ENCODE data around the gene FHIT. TPM values are rescaled to one million over a fixed set of nuclear protein-coding genes. Genes with fewer than 3 reads are reported as not detected.

The FHIT gene
- total RNA-seq, 4 donors from 2014 or later, result 7.5 to 20.1 (median 13.5) TPM

DNA sequence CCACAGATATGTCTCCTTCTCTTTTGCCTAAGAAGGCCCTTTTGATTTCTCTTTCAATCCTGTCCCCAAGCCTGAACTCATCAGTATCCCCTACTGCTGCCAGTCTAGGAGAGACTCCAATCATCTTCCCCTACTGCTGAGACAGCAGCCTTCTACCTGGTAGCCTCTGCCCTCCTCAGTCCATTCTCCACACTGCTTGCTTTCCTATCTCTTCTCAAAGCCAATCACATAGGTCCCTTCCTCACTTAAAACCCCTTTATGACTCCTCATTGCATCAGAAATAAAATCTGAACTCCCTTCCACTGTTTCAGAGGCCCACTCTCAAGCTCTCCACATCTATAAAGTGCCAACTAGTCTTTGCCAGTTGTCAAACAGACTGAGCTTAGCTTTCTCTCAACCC lies 1119.6 kb downstream of the FHIT start:
- Histone ChIP-seq H3K27ac (no peak overlapping the region), H3K4me1 (no peaks in the 10 kb centered on the region), H3K4me3 (no peak overlapping the region), H3K27me3 (no peaks in the 10 kb centered on the region), H3K36me3 (no peaks in the 10 kb centered on the region), H3K9me3 (no peaks in the 10 kb centered on the region)
- no peak for TF ChIP-seq POLR2A (IDR thresholded peaks at IDR 0.05)
- TF ChIP-seq EP300 (IDR thresholded peaks at IDR 0.05; ENCODE audit: low read depth), result no peak
- TF ChIP-seq POLR2AphosphoS5 (IDR thresholded peaks at IDR 0.05), result no peak
- TF ChIP-seq, protein P1, sequence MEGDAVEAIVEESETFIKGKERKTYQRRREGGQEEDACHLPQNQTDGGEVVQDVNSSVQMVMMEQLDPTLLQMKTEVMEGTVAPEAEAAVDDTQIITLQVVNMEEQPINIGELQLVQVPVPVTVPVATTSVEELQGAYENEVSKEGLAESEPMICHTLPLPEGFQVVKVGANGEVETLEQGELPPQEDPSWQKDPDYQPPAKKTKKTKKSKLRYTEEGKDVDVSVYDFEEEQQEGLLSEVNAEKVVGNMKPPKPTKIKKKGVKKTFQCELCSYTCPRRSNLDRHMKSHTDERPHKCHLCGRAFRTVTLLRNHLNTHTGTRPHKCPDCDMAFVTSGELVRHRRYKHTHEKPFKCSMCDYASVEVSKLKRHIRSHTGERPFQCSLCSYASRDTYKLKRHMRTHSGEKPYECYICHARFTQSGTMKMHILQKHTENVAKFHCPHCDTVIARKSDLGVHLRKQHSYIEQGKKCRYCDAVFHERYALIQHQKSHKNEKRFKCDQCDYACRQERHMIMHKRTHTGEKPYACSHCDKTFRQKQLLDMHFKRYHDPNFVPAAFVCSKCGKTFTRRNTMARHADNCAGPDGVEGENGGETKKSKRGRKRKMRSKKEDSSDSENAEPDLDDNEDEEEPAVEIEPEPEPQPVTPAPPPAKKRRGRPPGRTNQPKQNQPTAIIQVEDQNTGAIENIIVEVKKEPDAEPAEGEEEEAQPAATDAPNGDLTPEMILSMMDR (IDR thresholded peaks at IDR 0.05), result no peak
- in situ Hi-C loops (cut with MboI; ENCODE audit: low pct_ligation_motif_present in 1 of 4, low pct_unique_long_range_greater_than_20kb in 1 of 4, low sequenced_read_pairs in 3 of 4) (no loop called here), intact Hi-C loops (cut with DNase I; ENCODE audit: low total_unique reads) (no loop called here)
- DNase-seq, result no peak

DNA sequence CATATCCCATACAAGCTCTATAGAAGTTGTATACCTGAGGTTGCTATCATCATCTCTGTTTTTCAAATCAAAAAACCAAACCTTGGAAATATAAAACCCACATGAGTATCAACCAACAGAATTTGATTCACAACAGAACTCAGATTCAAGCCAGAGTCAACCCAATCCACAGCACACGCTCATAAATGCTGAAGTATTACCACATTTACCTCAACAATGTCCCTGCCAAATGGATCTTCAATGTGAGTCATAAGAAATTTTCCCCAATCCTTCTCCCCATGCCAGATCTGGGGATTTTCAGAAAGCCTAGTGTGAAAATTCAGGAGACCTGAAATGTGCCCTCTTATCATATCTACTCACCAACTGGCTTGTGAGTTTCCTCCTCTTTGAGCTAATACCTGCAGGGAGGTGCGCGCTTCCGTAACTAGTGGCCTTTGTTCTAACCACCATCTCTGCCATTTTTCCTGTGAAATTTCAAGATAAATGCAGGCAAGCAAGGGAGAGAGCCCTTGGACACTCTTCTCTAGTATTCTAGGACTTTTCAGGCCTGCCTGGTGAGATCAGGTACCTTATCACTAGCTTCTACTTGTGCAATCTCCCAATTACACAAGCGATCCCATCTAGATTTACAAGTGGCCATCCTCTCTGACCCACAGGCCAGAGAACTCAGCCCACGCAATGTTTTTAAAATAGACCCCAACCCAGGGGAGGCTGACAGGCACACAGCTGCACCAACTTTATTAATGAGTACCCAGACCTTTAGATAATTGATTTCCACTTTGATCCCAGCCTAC lies 1124.5 kb downstream of the FHIT start:
- no peak for DNase-seq
- WGBS, 2 donors (ENCODE audit: low coverage in 1 of 2), result 80 to 91% methylated on average over 1 to 6 of the region's 6 CpGs
- in situ Hi-C loops (cut with MboI; ENCODE audit: low pct_ligation_motif_present in 1 of 4, low pct_unique_long_range_greater_than_20kb in 1 of 4, low sequenced_read_pairs in 3 of 4) (no loop called here), intact Hi-C loops (cut with DNase I; ENCODE audit: low total_unique reads) (no loop called here)
- Histone ChIP-seq H3K4me1 (no peaks in the 10 kb centered on the region), H3K36me3 (no peaks in the 10 kb centered on the region), H3K9me3 (no peaks in the 10 kb centered on the region), H3K4me3 (no peak overlapping the region), H3K27ac (no peak overlapping the region), H3K27me3 (no peaks in the 10 kb centered on the region)
- TF ChIP-seq POLR2AphosphoS5 (IDR thresholded peaks at IDR 0.05), result no peak
- no peak for TF ChIP-seq POLR2A (IDR thresholded peaks at IDR 0.05)
- TF ChIP-seq EP300 (IDR thresholded peaks at IDR 0.05; ENCODE audit: low read depth), result no peak
- TF ChIP-seq, protein P1 (IDR thresholded peaks at IDR 0.05), result no peak

- TF ChIP-seq POLR2A (IDR thresholded peaks at IDR 0.05) (no peak), POLR2AphosphoS5 (IDR thresholded peaks at IDR 0.05) (no peak), EP300 (IDR thresholded peaks at IDR 0.05; ENCODE audit: low read depth) (no peak)
- TF ChIP-seq, protein P1 (IDR thresholded peaks at IDR 0.05), result no peak
- in situ Hi-C loops (cut with MboI; ENCODE audit: low pct_ligation_motif_present in 1 of 4, low pct_unique_long_range_greater_than_20kb in 1 of 4, low sequenced_read_pairs in 3 of 4), result no loop called here
- H3K36me3 ChIP-seq, result no peaks in the 10 kb centered on the region
Observed at GRCh38 chr3:60125686-60126085, 1125.6 kb downstream of the FHIT start.

DNA sequence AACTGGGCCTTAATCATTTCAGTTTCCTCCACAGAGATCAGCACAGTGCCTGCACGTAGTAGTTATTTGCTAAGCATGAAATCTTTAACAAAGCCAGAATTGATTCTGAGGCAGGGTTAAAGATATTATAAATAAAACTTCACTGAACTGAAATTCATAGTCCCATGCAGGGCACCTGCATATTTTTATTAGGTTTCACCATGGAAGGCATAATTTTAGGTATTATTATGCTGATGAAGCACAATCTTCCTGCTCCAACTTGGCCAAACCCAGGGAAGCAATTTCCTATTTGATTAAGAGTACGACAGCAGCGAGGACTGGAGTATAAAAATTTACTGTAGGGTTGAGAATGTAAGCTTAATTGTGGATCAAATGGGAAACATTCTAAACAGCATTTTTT lies 1131.0 kb downstream of the FHIT start:
- no peaks in the 10 kb centered on the region for H3K36me3 ChIP-seq
- H3K27ac ChIP-seq, result no peak overlapping the region
- H3K4me3 ChIP-seq, result no peak overlapping the region
- no peaks in the 10 kb centered on the region for H3K4me1 ChIP-seq
- no peaks in the 10 kb centered on the region for H3K27me3 ChIP-seq
- TF ChIP-seq POLR2A (IDR thresholded peaks at IDR 0.05) (no peak), POLR2AphosphoS5 (IDR thresholded peaks at IDR 0.05) (no peak), EP300 (IDR thresholded peaks at IDR 0.05; ENCODE audit: low read depth) (no peak)
- TF ChIP-seq, protein P1 (IDR thresholded peaks at IDR 0.05), result no peak
- H3K9me3 ChIP-seq, result no peaks in the 10 kb centered on the region
- intact Hi-C loops (cut with DNase I; ENCODE audit: low total_unique reads), result no loop called here
- in situ Hi-C loops (cut with MboI; ENCODE audit: low pct_ligation_motif_present in 1 of 4, low pct_unique_long_range_greater_than_20kb in 1 of 4, low sequenced_read_pairs in 3 of 4), result no loop called here
- WGBS, 2 donors (ENCODE audit: low coverage in 1 of 2), result 88 to 100% methylated on average over 3 of the region's 3 CpGs
- no peak for DNase-seq

More at GRCh38 chr3:60125686-60126085, 1125.6 kb downstream of the FHIT start:
- no peak for DNase-seq
- no peaks in the 10 kb centered on the region for H3K9me3 ChIP-seq
- intact Hi-C loops (cut with DNase I; ENCODE audit: low total_unique reads), result no loop called here
- no peaks in the 10 kb centered on the region for H3K27me3 ChIP-seq
- no peak overlapping the region for H3K4me3 ChIP-seq
- H3K27ac ChIP-seq, result no peak overlapping the region
- WGBS, 2 donors (ENCODE audit: low coverage in 1 of 2), result 82 to 86% methylated on average over 3 of the region's 3 CpGs
- H3K4me1 ChIP-seq, result no peaks in the 10 kb centered on the region

Data from transverse colon (tissue), 4 donors.